ENCODE measurements around the gene FAM228B.

DNA sequence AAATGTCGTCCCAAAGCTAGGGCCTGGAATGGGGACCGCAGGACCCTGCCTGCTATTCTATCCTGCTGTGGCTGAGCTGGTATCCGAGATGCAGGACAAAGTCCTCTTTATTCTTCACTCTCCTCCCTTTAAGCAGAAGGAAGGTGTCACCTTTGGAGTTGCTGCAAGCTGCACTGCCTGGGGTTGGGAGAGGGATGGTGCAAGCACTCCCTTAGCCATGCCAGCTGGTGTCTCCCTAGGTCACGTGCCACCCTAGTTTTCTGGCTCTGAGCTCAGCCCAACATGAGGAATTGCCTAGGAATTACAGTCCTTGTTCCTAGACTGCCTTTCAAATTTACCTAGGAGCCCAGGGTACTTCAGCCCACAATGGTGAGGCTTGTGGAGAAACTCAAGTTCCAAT lies 30.2 kb downstream of the FAM228B start:
- TF ChIP-seq, protein P1, sequence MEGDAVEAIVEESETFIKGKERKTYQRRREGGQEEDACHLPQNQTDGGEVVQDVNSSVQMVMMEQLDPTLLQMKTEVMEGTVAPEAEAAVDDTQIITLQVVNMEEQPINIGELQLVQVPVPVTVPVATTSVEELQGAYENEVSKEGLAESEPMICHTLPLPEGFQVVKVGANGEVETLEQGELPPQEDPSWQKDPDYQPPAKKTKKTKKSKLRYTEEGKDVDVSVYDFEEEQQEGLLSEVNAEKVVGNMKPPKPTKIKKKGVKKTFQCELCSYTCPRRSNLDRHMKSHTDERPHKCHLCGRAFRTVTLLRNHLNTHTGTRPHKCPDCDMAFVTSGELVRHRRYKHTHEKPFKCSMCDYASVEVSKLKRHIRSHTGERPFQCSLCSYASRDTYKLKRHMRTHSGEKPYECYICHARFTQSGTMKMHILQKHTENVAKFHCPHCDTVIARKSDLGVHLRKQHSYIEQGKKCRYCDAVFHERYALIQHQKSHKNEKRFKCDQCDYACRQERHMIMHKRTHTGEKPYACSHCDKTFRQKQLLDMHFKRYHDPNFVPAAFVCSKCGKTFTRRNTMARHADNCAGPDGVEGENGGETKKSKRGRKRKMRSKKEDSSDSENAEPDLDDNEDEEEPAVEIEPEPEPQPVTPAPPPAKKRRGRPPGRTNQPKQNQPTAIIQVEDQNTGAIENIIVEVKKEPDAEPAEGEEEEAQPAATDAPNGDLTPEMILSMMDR (IDR thresholded peaks at IDR 0.05; ENCODE audit: insufficient read depth, low read length), result no peak
- no peak for TF ChIP-seq REST (IDR thresholded peaks at IDR 0.05; ENCODE audit: insufficient replicate concordance, low read depth)
- TF ChIP-seq GABPA (IDR thresholded peaks at IDR 0.05; ENCODE audit: low read depth), result no peak
- no peak for TF ChIP-seq POLR2AphosphoS5 (IDR thresholded peaks at IDR 0.05; ENCODE audit: low read depth)
- no peak for TF ChIP-seq SPI1 (IDR thresholded peaks at IDR 0.05; ENCODE audit: borderline replicate concordance, low read depth)

Measured in HL-60 (cell line).